HG02981 (cell line): ENCODE measurements around the gene KCTD16.

Experiments
- ATAC-seq: cut with Tn5 transposase; IDR thresholded peaks from one replicate; pipeline ENCODE4 v1.9.1; 2021; ENCODE audit warnings: mild to moderate bottlenecking, moderate library complexity; ENCODE audit not compliant: unreplicated experiment

KCTD16 gene

GRCh38 chr5:144276034-144276822, 105.6 kb downstream of the KCTD16 start:
- no peak for ATAC-seq

- ATAC-seq, result no peak
Observed at GRCh38 chr5:144281784-144282183, 111.1 kb downstream of the KCTD16 start.

DNA sequence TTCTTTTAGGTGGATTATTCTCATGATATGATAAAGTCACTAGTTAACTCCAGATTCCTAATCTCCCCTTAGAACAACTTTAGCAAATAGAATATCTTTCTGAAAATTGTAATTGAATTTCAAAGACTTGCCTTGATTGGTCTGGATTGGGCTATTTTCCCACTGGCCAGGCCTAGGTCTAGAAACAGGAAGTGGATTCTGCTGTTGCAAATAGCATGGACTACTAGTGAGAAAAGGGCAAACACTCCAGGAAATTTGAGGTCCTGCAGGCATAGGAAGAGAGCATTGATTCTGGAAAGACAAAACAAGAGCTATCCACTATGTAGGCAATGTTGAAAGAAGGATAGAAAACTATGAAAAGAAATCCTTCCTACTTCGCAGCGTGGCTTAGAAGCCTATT, 113.4 kb downstream of the KCTD16 start:
- ATAC-seq, result no peak

DNA sequence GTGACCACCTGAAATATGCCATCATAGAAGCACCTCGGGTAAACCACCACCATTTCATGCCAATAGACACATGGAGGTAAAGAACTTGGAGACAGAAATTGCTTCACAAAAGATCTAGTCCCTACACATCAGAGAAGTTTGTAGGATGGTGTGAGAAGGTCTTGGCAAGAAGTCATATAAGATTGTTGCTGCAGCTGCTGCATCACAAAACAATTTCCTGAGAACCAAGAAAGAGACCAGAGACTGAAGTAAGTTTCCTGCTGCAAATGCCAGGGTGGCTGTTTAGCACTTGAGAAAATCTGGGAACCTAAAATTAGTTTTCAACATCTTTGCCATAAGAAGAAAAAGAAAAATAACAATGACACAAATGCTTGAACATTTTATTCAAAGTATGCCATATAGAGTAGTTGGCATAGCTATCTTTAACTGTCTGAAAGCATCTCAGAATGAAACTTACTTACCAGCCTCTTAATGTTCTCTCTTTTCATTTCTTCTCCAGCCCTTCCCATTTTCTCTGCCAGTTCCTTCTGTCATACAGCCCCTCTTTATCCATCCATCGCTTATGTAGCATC, 114.3 kb downstream of the KCTD16 start:
- ATAC-seq, result no peak

DNA sequence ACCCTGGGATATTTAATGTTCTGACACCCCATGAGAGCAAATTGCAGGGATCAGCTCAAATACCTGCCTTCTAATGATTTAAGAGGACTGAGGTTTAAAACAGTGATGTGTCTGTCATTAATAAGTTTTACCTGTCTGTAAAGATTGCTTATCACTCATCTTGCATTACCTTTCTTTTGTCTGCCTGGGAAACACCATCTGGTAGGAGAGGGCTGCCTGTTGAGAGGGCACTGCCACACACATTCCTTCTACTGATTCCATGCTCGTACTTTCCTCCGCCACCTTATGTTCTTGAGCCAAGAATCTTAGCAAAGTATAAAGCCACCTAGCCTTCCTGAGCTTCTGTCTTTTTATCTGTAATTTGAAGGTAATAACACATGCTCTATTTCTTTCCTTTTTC, 118.6 kb downstream of the KCTD16 start:
- ATAC-seq, result no peak

DNA sequence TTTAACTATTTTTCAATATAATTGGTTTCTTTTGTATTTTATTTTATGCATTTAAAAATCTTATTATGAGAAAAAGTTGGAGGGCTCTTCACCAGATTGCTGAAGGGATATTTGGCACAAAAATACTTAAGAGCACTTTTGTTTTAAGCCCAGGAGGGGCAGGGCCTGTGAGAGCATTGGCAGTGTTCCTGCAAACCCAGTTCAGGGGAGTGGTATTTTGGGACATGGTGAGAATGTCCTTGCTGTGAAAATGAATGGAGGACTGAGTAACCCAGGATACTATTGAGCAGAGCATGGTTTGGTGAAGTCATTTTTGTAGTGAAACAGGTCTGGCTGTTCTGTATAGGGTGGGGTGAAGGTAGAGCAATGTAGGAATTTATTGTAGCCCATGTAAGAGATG, 121.4 kb downstream of the KCTD16 start:
- no peak for ATAC-seq

- ATAC-seq, result no peak
Observed at GRCh38 chr5:144295284-144295683, 124.6 kb downstream of the KCTD16 start.

- no peak for ATAC-seq
Observed at GRCh38 chr5:144297081-144297480, 126.4 kb downstream of the KCTD16 start.

GRCh38 chr5:144298658-144299057, 128.0 kb downstream of the KCTD16 start:
- no peak for ATAC-seq

- no peak for ATAC-seq
Observed at GRCh38 chr5:144304688-144305087, 134.0 kb downstream of the KCTD16 start.

DNA sequence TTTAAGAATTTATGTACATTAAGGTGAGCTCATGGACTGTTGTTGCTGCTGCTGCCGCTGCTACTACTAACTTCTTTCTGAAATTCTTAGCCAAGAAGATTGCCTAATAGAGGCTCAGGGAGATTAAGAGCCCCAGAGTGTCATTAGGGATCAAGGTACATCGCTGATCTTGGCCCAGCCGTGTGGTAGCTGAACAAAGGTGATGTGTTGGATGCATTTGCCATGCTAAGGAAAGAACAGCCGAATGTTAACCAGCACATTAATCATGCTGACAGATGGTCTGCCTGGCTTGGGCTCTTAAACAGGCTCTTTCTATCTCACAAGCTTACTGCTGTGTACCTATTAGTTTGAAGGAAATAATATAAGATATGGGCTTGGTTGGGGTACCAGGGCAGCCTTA, 137.1 kb downstream of the KCTD16 start:
- no peak for ATAC-seq

DNA sequence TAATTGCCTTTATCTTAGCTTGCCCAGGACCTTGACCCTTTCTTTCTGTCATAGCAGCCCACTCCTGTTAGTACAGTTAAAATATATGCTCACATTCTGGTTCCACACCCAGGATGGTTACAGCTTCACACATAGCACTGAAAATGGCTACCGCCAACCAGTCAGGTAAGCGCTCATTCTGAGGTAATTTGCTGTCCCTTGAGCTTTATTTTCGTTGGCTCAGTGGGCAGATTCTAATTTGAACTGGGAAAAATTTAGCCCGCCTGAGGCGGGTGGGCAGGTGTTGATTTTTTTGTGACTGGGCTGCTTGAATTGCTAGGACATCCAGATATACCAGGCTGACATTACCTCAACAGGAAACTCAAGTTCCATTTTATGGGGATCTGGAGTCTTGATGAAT, 137.5 kb downstream of the KCTD16 start:
- ATAC-seq, result no peak

- ATAC-seq, result no peak
Observed at GRCh38 chr5:144308906-144309670, 138.4 kb downstream of the KCTD16 start.

- no peak for ATAC-seq
Observed at GRCh38 chr5:144310621-144311020, 139.9 kb downstream of the KCTD16 start.

GRCh38 chr5:144313147-144313726, 142.6 kb downstream of the KCTD16 start:
- ATAC-seq, result no peak

DNA sequence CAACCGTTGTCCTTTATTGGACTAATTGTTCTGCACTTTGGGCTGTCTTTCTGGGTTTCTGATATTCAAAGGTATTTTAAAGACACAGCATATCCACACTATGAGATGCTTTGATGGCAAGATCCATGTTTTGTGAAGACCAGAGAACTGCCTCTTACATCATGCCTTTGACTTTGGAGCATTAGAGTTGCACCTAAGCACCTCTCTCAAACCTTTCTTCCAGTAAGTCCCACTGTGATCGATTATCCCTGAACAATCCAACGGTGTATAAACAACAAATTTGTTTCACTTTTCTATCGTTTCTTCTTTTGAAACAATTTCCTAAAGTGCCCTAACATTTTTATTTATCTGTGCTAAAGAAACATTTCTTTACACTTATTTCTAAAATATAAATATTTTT, 144.4 kb downstream of the KCTD16 start:
- no peak for ATAC-seq

- ATAC-seq, result no peak
Observed at GRCh38 chr5:144315994-144316634, 145.4 kb downstream of the KCTD16 start.

DNA sequence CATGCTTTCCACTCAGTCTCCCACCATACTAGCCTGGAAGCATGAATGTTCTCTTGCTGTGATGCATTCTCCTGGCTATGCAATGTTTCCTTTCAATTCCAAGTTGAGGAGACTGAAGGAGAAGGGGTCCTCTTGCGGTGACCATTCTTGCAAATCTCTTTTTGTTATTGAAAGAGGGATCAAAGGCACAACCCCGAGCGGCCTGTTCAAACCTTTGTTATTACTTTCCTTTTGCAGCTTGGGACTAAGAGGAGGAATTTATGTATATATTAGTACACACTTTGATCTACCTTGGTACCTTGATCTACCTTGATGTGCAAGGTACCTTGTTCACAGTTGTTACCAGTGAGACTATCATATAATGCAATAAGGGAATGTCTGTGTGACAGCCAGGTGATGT, 147.3 kb downstream of the KCTD16 start:
- no peak for ATAC-seq

- ATAC-seq, result no peak
Observed at GRCh38 chr5:144318460-144318859, 147.8 kb downstream of the KCTD16 start.

DNA sequence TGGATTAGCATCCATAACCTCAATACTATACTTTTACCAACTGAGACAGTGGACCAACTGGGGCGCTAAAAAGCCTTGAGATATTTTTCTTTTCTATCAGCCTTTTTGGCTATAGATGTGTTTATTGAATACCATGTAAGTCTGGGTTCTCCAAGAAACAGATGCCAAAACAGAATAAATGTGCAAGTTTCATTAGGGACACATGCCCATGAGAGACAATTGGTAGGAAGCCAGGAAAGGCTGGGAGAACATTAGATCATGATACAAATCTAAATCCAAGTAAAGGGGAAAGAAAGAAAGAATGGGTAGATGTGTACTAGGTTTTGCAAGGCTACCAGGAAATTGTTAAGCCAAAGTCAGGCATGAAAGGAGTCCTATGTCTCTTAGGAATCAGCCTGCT, 152.5 kb downstream of the KCTD16 start:
- no peak for ATAC-seq

- no peak for ATAC-seq
Observed at GRCh38 chr5:144325532-144325931, 154.9 kb downstream of the KCTD16 start.
